Neuronal stem cell (in vitro differentiated cells): ENCODE data around the gene RIN3.

ENCODE experiments used
- DNase-seq: peaks from one replicate; pipeline ENCODE4 v3.0.0-alpha.2; 2013; ENCODE audit warnings: low spot score
- H2AFZ ChIP-seq: one replicate; pipeline ENCODE4 v1.6.1; 2013; ENCODE audit warnings: mild to moderate bottlenecking, low read length, inconsistent platforms
- H2AK5ac ChIP-seq: 2 replicates; pipeline ENCODE4 v1.6.1; 2013; ENCODE audit warnings: low read depth, mild to moderate bottlenecking, inconsistent platforms, low read length, moderate library complexity, mixed read lengths
- H2BK120ac ChIP-seq: 2 replicates; pipeline ENCODE4 v1.6.1; 2013; ENCODE audit warnings: low read depth, mild to moderate bottlenecking, inconsistent platforms, low read length, moderate library complexity, mixed read lengths
- H2BK12ac ChIP-seq: one replicate; pipeline ENCODE4 v1.6.1; 2013; ENCODE audit warnings: low read length, inconsistent platforms
- H2BK15ac ChIP-seq: 2 replicates; pipeline ENCODE4 v1.6.1; 2013; ENCODE audit warnings: mild to moderate bottlenecking, low read length, inconsistent platforms, mixed read lengths
- H2BK5ac ChIP-seq: one replicate; pipeline ENCODE4 v1.6.1; 2013; ENCODE audit warnings: inconsistent platforms, mild to moderate bottlenecking, low read length, moderate library complexity
- H3K14ac ChIP-seq: one replicate; pipeline ENCODE4 v1.6.1; 2013; ENCODE audit warnings: low read length, inconsistent platforms
- H3K18ac ChIP-seq: 2 replicates; pipeline ENCODE4 v1.6.1; 2013; ENCODE audit warnings: low read length, inconsistent platforms
- H3K23ac ChIP-seq: 2 replicates; pipeline ENCODE4 v1.6.1; 2013; ENCODE audit warnings: low read depth, mild to moderate bottlenecking, mixed read lengths, low read length, inconsistent platforms; ENCODE audit not compliant: poor library complexity
- H3K27ac ChIP-seq: replicated peaks from 3 replicates; pipeline ENCODE4 v1.5.1; 2013; ENCODE audit warnings: low read length, inconsistent platforms
- H3K27me3 ChIP-seq, 3 experiments: 2 replicates each; pipeline ENCODE4 v1.6.1; 2013; ENCODE audit warnings: low read length in 3 of 3, mild to moderate bottlenecking in 2 of 3, inconsistent platforms in 1 of 3, low read depth in 1 of 3, mixed read lengths in 1 of 3, moderate library complexity in 1 of 3; ENCODE audit not compliant: control insufficient read depth in 3 of 3, insufficient read depth in 3 of 3
- H3K36me3 ChIP-seq, 2 donors: replicated peaks in 1 of 2; 2 replicates each; pipeline ENCODE4 v1.6.1; 2013; ENCODE audit warnings: low read length in 2 of 2; ENCODE audit not compliant: control insufficient read depth in 2 of 2, insufficient read depth in 2 of 2
- H3K4ac ChIP-seq: 2 replicates; pipeline ENCODE4 v1.6.1; 2013; ENCODE audit warnings: inconsistent platforms, mild to moderate bottlenecking, low read length, moderate library complexity
- H3K4me1 ChIP-seq, 2 donors: 1 replicate in 1 of 2; 2 replicates in 1 of 2; pipeline ENCODE4 v1.6.1; 2013; ENCODE audit warnings: low read length in 2 of 2, low read depth in 1 of 2; ENCODE audit not compliant: control insufficient read depth in 2 of 2, insufficient read depth in 1 of 2
- H3K4me2 ChIP-seq: one replicate; pipeline ENCODE4 v1.6.1; 2013; ENCODE audit warnings: mild to moderate bottlenecking, low read length, inconsistent platforms; ENCODE audit not compliant: insufficient read depth, poor library complexity, severe bottlenecking
- H3K4me3 ChIP-seq, 2 donors: 2 replicates each; pipeline ENCODE4 v1.5.1; 2013; ENCODE audit warnings: low read length in 2 of 2, mild to moderate bottlenecking in 2 of 2, inconsistent platforms in 1 of 2, moderate library complexity in 1 of 2
- H3K79me1 ChIP-seq: one replicate; pipeline ENCODE4 v1.6.1; 2013; ENCODE audit warnings: low read depth, mild to moderate bottlenecking, inconsistent platforms, low read length, moderate library complexity
- H3K9ac ChIP-seq: one replicate; pipeline ENCODE4 v1.6.1; 2013; ENCODE audit warnings: mild to moderate bottlenecking, low read depth, low read length, inconsistent platforms; ENCODE audit not compliant: poor library complexity
- H3K9me3 ChIP-seq, 2 donors: replicated peaks in 1 of 2; 2 replicates each; pipeline versions ENCODE3 to v1.6.1; 2013; ENCODE audit warnings: low read length in 2 of 2, mild to moderate bottlenecking in 2 of 2, inconsistent platforms in 1 of 2, low read depth in 1 of 2, mixed read lengths in 1 of 2, moderate library complexity in 1 of 2; ENCODE audit not compliant: control insufficient read depth in 2 of 2, insufficient read depth in 1 of 2
- H4K8ac ChIP-seq: one replicate; pipeline ENCODE4 v1.6.1; 2013; ENCODE audit warnings: low read depth, mild to moderate bottlenecking, inconsistent platforms, low read length, moderate library complexity
- H4K91ac ChIP-seq: one replicate; pipeline ENCODE4 v1.6.1; 2013; ENCODE audit warnings: low read length, low read depth, mild to moderate bottlenecking, inconsistent platforms; ENCODE audit not compliant: poor library complexity
- WGBS, 2 donors: extraction: QIAGEN DNeasy Blood & Tissue Kit; methylation state at CpG; one replicate each; pipeline ENCODE4 v1.1.7; 2013; ENCODE audit warnings: missing lambda C conversion rate in 2 of 2, mixed read lengths in 1 of 2; ENCODE audit not compliant: insufficient read length in 2 of 2, insufficient replicate concordance in 1 of 2; ENCODE audit errors: extremely low coverage in 2 of 2; 5-methylcytosine and 5-hydroxymethylcytosine counted together

Gene RIN3

GRCh38 chr14:92517761-92518160, 4.2 kb downstream of the RIN3 start:
- no CpG with 5 or more reads among the region's 2 CpGs for WGBS, 2 donors
- Histone ChIP-seq H3K4me1 (peaks cover 1 to 3% of the 10 kb centered on the region in 2 donors), H4K91ac (no peak overlapping the region), H3K4ac (no peak overlapping the region), H2BK12ac (no peak overlapping the region), H3K9me3 (no peaks in the 10 kb centered on the region), H3K4me3 (no peak overlapping the region), H3K18ac (no peak overlapping the region), H2BK15ac (no peak overlapping the region), H3K27me3 (peaks cover 0 to 30% (median 7%) of the 10 kb centered on the region in 3 experiments), H3K14ac (no peak overlapping the region), H3K79me1 (no peaks in the 10 kb centered on the region), H4K8ac (no peak overlapping the region), H3K23ac (no peak overlapping the region), H3K4me2 (no peak overlapping the region), H2AK5ac (no peak overlapping the region), H3K9ac (no peak overlapping the region), H2AFZ (no peak overlapping the region), H3K36me3 (no peaks in the 10 kb centered on the region), H2BK5ac (no peak overlapping the region), H2BK120ac (no peak overlapping the region), H3K27ac (no peak overlapping the region)
- no peak for DNase-seq

- Histone ChIP-seq H3K23ac (peak overlapping the region; percentile 59), H3K14ac (peak overlapping the region; percentile 90), H3K4ac (no peak overlapping the region), H3K4me1 (no peaks in the 10 kb centered on the region), H3K36me3 (no peaks in the 10 kb centered on the region), H4K91ac (no peak overlapping the region), H2BK15ac (peak overlapping the region; percentile 39), H3K27me3 (peaks cover 0 to 14% (median 0%) of the 10 kb centered on the region in 3 experiments), H3K79me1 (no peaks in the 10 kb centered on the region), H3K4me3 (no peak overlapping the region), H2AFZ (no peak overlapping the region), H2BK5ac (peak overlapping the region; percentile 83), H3K18ac (peak overlapping the region; percentile 52), H2AK5ac (peak overlapping the region; percentile 71), H3K4me2 (no peak overlapping the region), H2BK12ac (peak overlapping the region; percentile 17), H4K8ac (no peak overlapping the region), H2BK120ac (no peak overlapping the region), H3K9me3 (no peaks in the 10 kb centered on the region), H3K9ac (no peak overlapping the region), H3K27ac (no peak overlapping the region)
- WGBS, 2 donors: no CpG with 5 or more reads among the region's 20 CpGs
- no peak for DNase-seq
These were observed 5.9 kb downstream of the RIN3 start for GRCh38 chr14:92519246-92520101.

GRCh38 chr14:92520102-92521057, 6.8 kb downstream of the RIN3 start:
- H3K4me1 ChIP-seq: no peaks in the 10 kb centered on the region

DNA sequence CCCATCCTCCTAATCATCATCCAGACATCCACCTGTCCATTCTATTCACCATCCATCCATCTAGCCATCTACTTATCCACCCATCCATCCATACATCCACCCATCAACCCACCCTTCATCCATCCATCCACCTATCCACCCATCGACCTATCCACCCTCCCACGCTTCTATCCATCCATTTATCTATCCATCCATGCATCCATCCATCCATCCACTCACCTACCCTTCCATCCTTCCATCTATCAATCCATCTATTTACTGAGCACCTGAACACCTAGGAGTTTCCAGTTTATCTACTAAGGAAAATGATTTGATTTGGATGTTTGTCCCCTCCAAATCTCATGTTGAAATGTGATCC, 7.5 kb downstream of the RIN3 start:
- no peak overlapping the region for H4K91ac ChIP-seq
- WGBS, 2 donors: 100% methylated on average over 2 of the region's 2 CpGs
- H3K4me1 ChIP-seq: no peaks in the 10 kb centered on the region
- peak overlapping the region; percentile 30 for H3K9ac ChIP-seq
- no peak overlapping the region for H2BK12ac ChIP-seq
- no peak overlapping the region for H3K4ac ChIP-seq
- DNase-seq: no peak
- no peak overlapping the region for H2AK5ac ChIP-seq
- no peak overlapping the region for H2BK15ac ChIP-seq
- H3K4me2 ChIP-seq: no peak overlapping the region
- H3K36me3 ChIP-seq: no peaks in the 10 kb centered on the region
- H2BK5ac ChIP-seq: no peak overlapping the region
- H3K14ac ChIP-seq: no peak overlapping the region
- H3K23ac ChIP-seq: no peak overlapping the region
- no peak overlapping the region for H3K18ac ChIP-seq
- no peak overlapping the region for H2AFZ ChIP-seq
- H4K8ac ChIP-seq: no peak overlapping the region
- H2BK120ac ChIP-seq: no peak overlapping the region
- H3K9me3 ChIP-seq: no peaks in the 10 kb centered on the region
- peaks cover 0 to 2% (median 0%) of the 10 kb centered on the region in 3 experiments for H3K27me3 ChIP-seq
- no peaks in the 10 kb centered on the region for H3K79me1 ChIP-seq
- H3K27ac ChIP-seq: no peak overlapping the region
- no peak overlapping the region for H3K4me3 ChIP-seq

More at GRCh38 chr14:92520102-92521057, 6.8 kb downstream of the RIN3 start:
- H3K4me2 ChIP-seq: no peak overlapping the region
- H3K36me3 ChIP-seq: no peaks in the 10 kb centered on the region
- peaks cover 0 to 7% (median 0%) of the 10 kb centered on the region in 3 experiments for H3K27me3 ChIP-seq
- no peak overlapping the region for H3K27ac ChIP-seq
- H2BK12ac ChIP-seq: no peak overlapping the region
- H3K18ac ChIP-seq: peak overlapping the region; percentile 54
- no peak overlapping the region for H3K9ac ChIP-seq
- H2AFZ ChIP-seq: no peak overlapping the region
- no peak overlapping the region for H4K91ac ChIP-seq
- no peak overlapping the region for H2AK5ac ChIP-seq
- no peak overlapping the region for H3K23ac ChIP-seq
- no peak for DNase-seq
- H3K4me3 ChIP-seq: no peak overlapping the region
- H2BK15ac ChIP-seq: no peak overlapping the region
- H2BK5ac ChIP-seq: no peak overlapping the region
- no peaks in the 10 kb centered on the region for H3K9me3 ChIP-seq
- no peak overlapping the region for H4K8ac ChIP-seq
- 100% methylated on average over 1 of the region's 17 CpGs; no CpG with 5 or more reads in 1 of the 2 donors for WGBS, 2 donors
- no peaks in the 10 kb centered on the region for H3K79me1 ChIP-seq
- no peak overlapping the region for H3K14ac ChIP-seq
- no peak overlapping the region for H2BK120ac ChIP-seq
- H3K4ac ChIP-seq: no peak overlapping the region
